Cerebellar nuclear complex (tissue), 1 donor: ENCODE measurements around the gene PRKG2.

Source experiments
- DNase-seq, 2 experiments: peaks; one replicate each; lab custom pipeline; 2025; lab: John Stamatoyannopoulos, UW

PRKG2 gene

GRCh38 chr4:81039351-81039972, 175.6 kb downstream of the PRKG2 start:
- DNase-seq: no peak

- DNase-seq: no peak
Observed at GRCh38 chr4:81038636-81039350, 176.2 kb downstream of the PRKG2 start.
